Neural cell (in vitro differentiated cells): Measurements from ENCODE around the gene UNC79. TPM values are rescaled to one million over a fixed set of nuclear protein-coding genes. Genes with fewer than 3 reads are reported as not detected.

Source experiments
- H2AFZ ChIP-seq: fragments of 200-600, 300-800 bp; sonication (generic), shearing (Covaris generic); 2 replicates; pipeline ENCODE4 v1.6.0; 2014; ENCODE audit warnings: low read depth, mild to moderate bottlenecking, antibody characterized with exemption, low read length, moderate library complexity
- H3F3A ChIP-seq: fragments of 200-600 bp; shearing (Covaris generic); 2 replicates; pipeline ENCODE4 v1.6.1; 2016; ENCODE audit warnings: mild to moderate bottlenecking, moderate library complexity, mixed read lengths, antibody characterized with exemption, low read length; ENCODE audit not compliant: insufficient read depth, poor library complexity, severe bottlenecking
- H3K27ac ChIP-seq: fragments of 200-600, 300-800 bp; sonication (generic), shearing (Covaris generic); 2 replicates; pipeline ENCODE4 v1.5.1; 2014; ENCODE audit warnings: mild to moderate bottlenecking, low read length, moderate library complexity
- H3K27me3 ChIP-seq: fragments of 300-800, 200-600 bp; sonication (generic), shearing (Covaris generic); 2 replicates; pipeline ENCODE4 v1.6.0; 2014; ENCODE audit warnings: mild to moderate bottlenecking, low read depth, low read length, moderate library complexity; ENCODE audit not compliant: insufficient read depth
- H3K36me3 ChIP-seq: fragments of 300-800, 200-600 bp; sonication (generic), shearing (Covaris generic); 2 replicates; pipeline ENCODE4 v1.5.1; 2014; ENCODE audit warnings: mild to moderate bottlenecking, antibody characterized with exemption, low read length, moderate library complexity; ENCODE audit not compliant: insufficient read depth
- H3K4me2 ChIP-seq: fragments of 300-800, 200-600 bp; sonication (generic), shearing (Covaris generic); 2 replicates; pipeline ENCODE4 v1.6.0; 2014; ENCODE audit warnings: mild to moderate bottlenecking, low read length
- H3K4me3 ChIP-seq: fragments of 300-800, 200-600 bp; sonication (generic), shearing (Covaris generic); 2 replicates; pipeline ENCODE4 v1.5.1; 2014; ENCODE audit warnings: mild to moderate bottlenecking, low read length, moderate library complexity
- H3K79me2 ChIP-seq: fragments of 200-600 bp; shearing (Covaris generic); replicated peaks from 2 replicates; pipeline ENCODE4 v1.6.0; 2014; ENCODE audit warnings: mild to moderate bottlenecking, low read length, moderate library complexity; ENCODE audit not compliant: insufficient read depth
- H3K9ac ChIP-seq: fragments of 300-800, 200-600 bp; sonication (generic), shearing (Covaris generic); 2 replicates; pipeline ENCODE4 v1.6.1; 2016; ENCODE audit warnings: mild to moderate bottlenecking, low read length, mixed read lengths
- H3K9me2 ChIP-seq: fragments of 200-600 bp; shearing (Covaris generic); 2 replicates; pipeline ENCODE4 v1.6.1; 2016; ENCODE audit warnings: mild to moderate bottlenecking, low read length, mixed read lengths; ENCODE audit not compliant: insufficient read depth
- H3K9me3 ChIP-seq: fragments of 200-600, 300-800 bp; sonication (generic), shearing (Covaris generic); 2 replicates; pipeline ENCODE4 v1.6.1; 2016; ENCODE audit warnings: mild to moderate bottlenecking, mixed run types, low read length, moderate library complexity, mixed read lengths
- H4K20me1 ChIP-seq: fragments of 200-600 bp; shearing (Covaris generic); 2 replicates; pipeline ENCODE4 v1.6.1; 2016; ENCODE audit warnings: mild to moderate bottlenecking, mixed run types; ENCODE audit not compliant: insufficient read depth
- CTCF ChIP-seq: fragments of 450-650 bp; IDR thresholded peaks from 2 replicates; pipeline ENCODE4 v1.5.1; 2014; ENCODE audit warnings: antibody characterized with exemption, mild to moderate bottlenecking, moderate library complexity; ENCODE audit not compliant: poor library complexity, severe bottlenecking
- EP300 ChIP-seq: fragments of 450-650 bp; conservative IDR thresholded peaks from 2 replicates; pipeline ENCODE4 v1.6.1; 2014; ENCODE audit warnings: antibody characterized with exemption, mild to moderate bottlenecking, moderate library complexity; ENCODE audit not compliant: poor library complexity, severe bottlenecking
- EZH2 ChIP-seq: fragments of 200-600, 300-800 bp; shearing (Covaris generic), sonication (generic); IDR thresholded peaks from 2 replicates; pipeline ENCODE4 v1.6.1; 2014; ENCODE audit warnings: antibody characterized with exemption, low read length, borderline replicate concordance, mild to moderate bottlenecking; ENCODE audit not compliant: insufficient read depth, poor library complexity, severe bottlenecking
- MXI1 ChIP-seq: fragments of 450-650 bp; conservative IDR thresholded peaks from 2 replicates; pipeline ENCODE4 v1.6.1; 2014; ENCODE audit warnings: antibody characterized with exemption, mild to moderate bottlenecking; ENCODE audit not compliant: poor library complexity, severe bottlenecking
- POLR2AphosphoS5 ChIP-seq: IDR thresholded peaks from 2 replicates; pipeline ENCODE4 v1.6.1; 2012
- RAD21 ChIP-seq: fragments of 450-650 bp; conservative IDR thresholded peaks from 2 replicates; pipeline ENCODE4 v1.6.1; 2014; ENCODE audit warnings: antibody characterized with exemption, mild to moderate bottlenecking, moderate library complexity
- REST ChIP-seq: IDR thresholded peaks from 2 replicates; pipeline ENCODE4 v1.6.1; 2012; ENCODE audit warnings: borderline replicate concordance
- SMC3 ChIP-seq: fragments of 450-650 bp; conservative IDR thresholded peaks from 2 replicates; pipeline ENCODE4 v1.6.1; 2014; ENCODE audit warnings: antibody characterized with exemption, mild to moderate bottlenecking, moderate library complexity; ENCODE audit not compliant: poor library complexity
- TAF1 ChIP-seq: IDR thresholded peaks from 2 replicates; pipeline ENCODE4 v1.6.1; 2012; ENCODE audit warnings: low read depth
- polyA plus RNA-seq: library from polyadenylated mRNA; depleted of rRNA; stranded (reverse); fragments of >200 nt; gene quantifications from 2 replicates; pipeline ENCODE4 v1.2.3, GENCODE V29; 2014

Gene UNC79
- polyA plus RNA-seq, 1 donor from 2014 or later = 22.6 TPM

GRCh38 chr14:93742761-93743160 is 312.0 kb downstream of the UNC79 start:
- no peaks in the 10 kb centered on the region for H3K36me3 ChIP-seq
- no peaks in the 10 kb centered on the region for H4K20me1 ChIP-seq
- H2AFZ ChIP-seq = no peak overlapping the region
- H3K9me2 ChIP-seq = no peaks in the 10 kb centered on the region
- TF ChIP-seq POLR2AphosphoS5 = no peak
- no peak for TF ChIP-seq SMC3
- no peak for TF ChIP-seq CTCF
- no peak for TF ChIP-seq TAF1
- no peak for TF ChIP-seq EZH2
- no peak for TF ChIP-seq MXI1
- TF ChIP-seq RAD21 = no peak
- TF ChIP-seq EP300 = no peak
- no peak for TF ChIP-seq REST
- H3K79me2 ChIP-seq = no peaks in the 10 kb centered on the region
- no peaks in the 10 kb centered on the region for H3F3A ChIP-seq
- no peak overlapping the region for H3K27ac ChIP-seq
- H3K9me3 ChIP-seq = no peaks in the 10 kb centered on the region
- no peak overlapping the region for H3K4me2 ChIP-seq
- no peak overlapping the region for H3K4me3 ChIP-seq
- no peak overlapping the region for H3K9ac ChIP-seq
- no peaks in the 10 kb centered on the region for H3K27me3 ChIP-seq

GRCh38 chr14:93743270-93744060 is 312.7 kb downstream of the UNC79 start:
- Histone ChIP-seq H3K9ac (no peak overlapping the region), H3K79me2 (no peaks in the 10 kb centered on the region), H3K9me3 (no peaks in the 10 kb centered on the region), H3K4me3 (no peak overlapping the region), H3K36me3 (no peaks in the 10 kb centered on the region), H3K9me2 (no peaks in the 10 kb centered on the region), H3K4me2 (no peak overlapping the region), H3K27ac (no peak overlapping the region), H4K20me1 (no peaks in the 10 kb centered on the region), H2AFZ (no peak overlapping the region), H3F3A (no peaks in the 10 kb centered on the region), H3K27me3 (no peaks in the 10 kb centered on the region)
- TF ChIP-seq SMC3 (no peak), EZH2 (no peak), MXI1 (no peak), EP300 (no peak), CTCF (no peak), REST (no peak), RAD21 (no peak), TAF1 (no peak), POLR2AphosphoS5 (no peak)
